Muscle of arm (tissue), 12 donors: Measurements from ENCODE around the gene TRIM24. TPM values are rescaled to one million over a fixed set of nuclear protein-coding genes. Genes with fewer than 3 reads are reported as not detected.

Experiments
- DNase-seq: peaks from one replicate; pipeline ENCODE4 v3.0.0-alpha.2; 2013
- polyA plus RNA-seq, 12 donors: library from polyadenylated mRNA; unstranded; fragments of 120-200 nt; gene quantifications; one replicate each; pipeline ENCODE4 v1.2.1, GENCODE V29; 2013; ENCODE audit not compliant: insufficient read length in 12 of 12

The TRIM24 gene
- polyA plus RNA-seq, 12 donors: 22.0 to 42.8 (median 25.8) TPM; not detected in 1

DNA sequence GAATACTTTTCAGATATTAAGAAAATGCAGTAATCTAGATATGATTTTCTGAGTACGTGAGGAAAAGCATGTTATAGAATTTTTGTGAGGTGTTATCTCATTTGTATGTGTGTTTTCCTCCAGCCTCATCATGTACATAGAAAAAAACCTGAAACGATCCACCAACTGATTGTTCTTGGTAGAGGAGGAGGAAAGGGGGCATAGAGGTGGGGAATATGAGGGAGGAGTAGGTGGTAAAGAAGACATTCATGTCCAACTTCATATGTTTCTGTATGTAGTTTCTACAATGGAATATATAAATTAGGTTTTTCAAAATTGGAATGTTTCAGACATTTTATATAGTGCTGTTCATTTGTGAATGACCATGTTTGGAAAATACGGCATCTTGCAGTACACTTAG is 109.4 kb downstream of the TRIM24 start:
- no peak for DNase-seq

DNA sequence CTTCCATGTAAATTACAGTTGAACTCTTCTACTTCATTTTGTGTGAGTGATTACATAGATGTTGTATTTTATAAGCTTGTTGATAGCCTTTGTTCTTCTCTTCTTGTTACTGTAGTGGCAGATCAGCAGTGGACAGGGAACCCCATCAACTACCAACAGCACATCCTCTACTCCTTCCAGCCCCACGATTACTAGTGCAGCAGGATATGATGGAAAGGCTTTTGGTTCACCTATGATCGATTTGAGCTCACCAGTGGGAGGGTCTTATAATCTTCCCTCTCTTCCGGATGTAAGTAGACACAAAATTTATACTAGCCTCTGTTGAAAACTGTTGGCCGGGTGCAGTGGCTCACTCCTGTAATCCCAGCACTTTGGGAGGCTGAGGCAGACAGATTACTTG is 110.7 kb downstream of the TRIM24 start:
- no peak for DNase-seq

DNA sequence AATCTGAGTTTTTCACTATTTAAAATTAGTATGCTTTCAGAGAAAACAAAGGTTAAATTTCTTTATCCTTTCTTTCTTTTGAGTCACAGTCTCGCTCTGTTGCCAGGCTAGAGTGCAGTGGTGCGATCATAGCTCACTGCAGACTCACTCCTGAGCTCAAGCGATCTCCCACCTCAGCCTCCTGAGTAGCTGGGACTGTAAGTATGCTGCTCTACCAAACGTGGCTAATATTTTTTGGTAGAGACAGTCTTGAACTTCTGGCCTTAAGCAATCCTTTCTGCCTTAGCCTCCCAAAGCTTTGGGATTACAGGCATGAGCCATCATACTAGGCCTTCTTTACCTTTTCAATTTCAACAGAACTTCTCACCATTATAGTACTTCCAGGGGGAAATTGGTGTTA is 113.7 kb downstream of the TRIM24 start:
- no peak for DNase-seq

DNA sequence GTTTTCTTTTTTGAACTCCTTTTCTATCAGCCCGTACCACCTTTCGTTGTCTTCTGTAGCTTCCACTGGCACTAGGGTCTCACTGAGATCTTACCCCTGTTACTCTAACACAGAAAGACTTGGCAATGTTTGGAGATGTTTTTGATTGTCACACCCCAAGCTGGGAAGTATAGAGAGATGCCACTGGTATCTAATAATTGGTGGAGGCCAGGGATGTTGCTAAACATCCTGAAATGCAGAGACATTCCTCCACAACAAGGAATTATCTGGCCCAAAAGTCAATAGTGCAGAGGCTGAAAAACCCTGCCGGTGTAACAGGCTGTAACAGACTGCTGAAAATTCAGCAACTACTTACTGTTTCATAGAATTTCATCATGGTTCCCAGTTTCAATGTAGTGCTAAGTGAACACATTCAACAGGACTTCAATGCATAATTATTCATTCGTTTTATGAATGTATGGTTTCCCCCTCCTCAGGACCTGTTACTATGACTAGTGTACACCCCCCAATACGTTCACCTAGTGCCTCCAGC is 115.9 kb downstream of the TRIM24 start:
- DNase-seq: no peak

DNA sequence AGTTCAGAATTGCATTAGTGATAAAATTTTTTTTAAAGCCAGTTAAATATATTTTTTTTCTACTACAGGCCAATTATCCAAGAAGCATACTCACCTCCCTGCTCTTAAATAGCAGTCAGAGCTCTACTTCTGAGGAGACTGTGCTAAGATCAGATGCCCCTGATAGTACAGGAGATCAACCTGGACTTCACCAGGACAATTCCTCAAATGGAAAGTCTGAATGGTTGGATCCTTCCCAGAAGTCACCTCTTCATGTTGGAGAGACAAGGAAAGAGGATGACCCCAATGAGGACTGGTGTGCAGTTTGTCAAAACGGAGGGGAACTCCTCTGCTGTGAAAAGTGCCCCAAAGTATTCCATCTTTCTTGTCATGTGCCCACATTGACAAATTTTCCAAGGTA is 119.1 kb downstream of the TRIM24 start:
- DNase-seq: no peak

DNA sequence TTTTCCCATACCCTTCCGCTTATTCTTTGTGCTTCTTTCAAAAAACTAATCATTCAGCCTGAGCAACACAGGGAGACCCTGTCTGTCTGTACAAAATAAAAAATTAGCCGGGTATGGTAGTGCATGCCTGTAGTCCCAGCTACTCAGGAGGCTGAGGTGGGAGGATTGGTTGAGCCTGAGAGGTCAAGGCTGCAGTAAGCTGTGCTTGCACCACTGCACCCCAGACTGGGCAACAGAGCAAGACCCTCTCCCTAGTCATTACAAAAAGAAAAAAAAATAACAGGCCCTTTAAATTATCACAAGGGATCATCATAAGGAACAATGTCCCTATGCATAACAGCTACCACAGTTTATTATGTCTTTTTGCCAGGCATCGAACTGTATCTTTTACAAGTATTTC is 119.6 kb downstream of the TRIM24 start:
- no peak for DNase-seq

DNA sequence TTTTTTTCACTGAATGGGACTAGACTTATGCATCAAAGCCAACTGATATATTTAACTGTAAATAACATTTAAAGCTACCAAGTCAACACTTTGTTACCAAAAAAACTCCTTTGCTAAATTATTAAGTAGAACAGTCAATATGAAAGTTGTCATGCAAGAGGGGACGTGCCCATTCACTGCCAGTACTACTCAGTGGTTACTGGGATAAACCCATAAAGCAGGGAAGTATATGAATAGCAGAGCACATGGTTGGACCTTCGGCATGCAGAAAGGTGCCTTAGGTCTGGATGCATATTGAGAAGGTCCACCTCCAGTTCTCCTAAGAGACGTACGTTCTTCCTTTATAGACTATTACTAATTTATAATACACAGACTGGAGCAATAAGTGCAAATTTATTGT is 121.0 kb downstream of the TRIM24 start:
- no peak for DNase-seq

DNA sequence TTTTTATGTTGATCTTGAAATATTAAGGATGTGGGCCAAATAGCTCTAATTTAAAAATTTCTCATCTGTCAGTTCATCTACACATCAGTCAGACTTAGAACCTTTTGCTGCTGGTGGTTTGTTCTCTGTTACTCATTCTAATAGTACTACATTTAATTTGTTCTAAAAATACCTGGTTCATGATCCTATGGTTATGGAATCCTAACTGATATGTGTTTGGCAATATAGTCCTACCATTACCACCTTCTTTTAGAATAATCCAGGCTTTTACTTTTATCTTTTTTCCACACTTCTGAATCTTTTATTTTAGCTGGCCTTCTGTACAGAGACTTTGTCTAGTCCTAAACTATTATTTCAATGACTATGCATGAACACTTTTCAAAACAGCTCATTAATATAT is 124.2 kb downstream of the TRIM24 start:
- DNase-seq: no peak

DNA sequence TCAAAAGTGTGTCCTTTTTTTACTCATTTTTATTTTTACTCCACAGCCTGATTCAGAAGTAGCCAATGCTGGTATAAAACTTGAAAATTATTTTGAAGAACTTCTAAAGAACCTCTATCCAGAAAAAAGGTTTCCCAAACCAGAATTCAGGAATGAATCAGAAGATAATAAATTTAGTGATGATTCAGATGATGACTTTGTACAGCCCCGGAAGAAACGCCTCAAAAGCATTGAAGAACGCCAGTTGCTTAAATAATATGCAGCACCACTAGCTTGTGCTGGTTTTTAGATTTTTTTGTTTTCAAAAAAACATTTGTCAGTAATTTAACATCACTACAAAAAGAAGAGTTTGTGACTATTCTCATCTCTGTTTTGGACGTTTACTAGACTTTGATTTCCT is 124.6 kb downstream of the TRIM24 start:
- no peak for DNase-seq

DNA sequence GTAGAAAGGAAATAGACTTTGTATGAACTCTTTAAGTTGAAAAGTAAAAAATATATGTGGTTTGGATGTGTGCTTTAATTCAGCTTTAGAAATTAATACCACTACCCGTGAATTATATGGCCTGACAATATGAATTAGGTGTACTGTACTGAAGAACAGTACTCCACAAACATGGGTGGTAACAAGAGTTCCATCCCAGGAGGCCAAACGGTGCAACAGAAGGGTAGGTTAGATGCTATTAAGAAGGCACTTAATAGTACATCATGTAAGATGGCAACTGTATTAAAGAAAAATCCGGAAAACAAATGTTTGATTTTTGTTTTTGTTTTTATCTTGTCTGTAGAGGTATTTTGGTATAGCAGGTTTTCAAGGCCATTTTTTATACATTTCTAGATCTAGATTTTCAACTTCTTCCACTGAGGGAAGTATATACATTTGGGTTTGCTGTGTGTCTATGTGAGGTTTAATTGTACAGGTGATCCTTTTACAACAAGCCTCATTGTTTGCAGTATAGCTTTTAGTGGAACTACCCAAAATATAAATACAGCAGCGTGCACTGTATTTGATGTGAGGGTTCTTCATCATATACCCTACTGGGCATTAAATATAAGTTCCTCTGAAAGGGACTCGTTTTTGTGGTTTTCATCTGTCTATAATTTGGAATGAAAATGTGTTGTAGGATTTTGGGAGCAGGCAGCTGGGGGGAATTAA is 125.4 kb downstream of the TRIM24 start:
- DNase-seq: no peak

DNA sequence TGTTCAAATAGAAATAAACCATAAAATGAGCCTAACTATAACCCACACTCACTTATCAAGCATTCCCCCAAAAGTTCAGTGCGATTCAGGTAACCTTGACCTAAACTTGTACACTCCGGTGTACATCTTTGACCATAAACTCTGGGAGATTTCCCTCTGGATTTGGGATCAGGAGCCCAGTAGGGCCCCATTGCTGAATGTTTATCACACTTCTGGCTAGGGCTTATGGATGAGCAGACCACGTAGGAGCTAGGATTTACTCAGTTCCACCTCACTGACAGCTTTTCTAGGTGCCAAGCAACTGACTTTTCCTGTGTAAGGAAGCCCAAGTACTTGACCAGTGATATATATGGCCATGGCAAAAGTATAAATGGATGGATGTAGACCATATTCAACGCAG is 127.4 kb downstream of the TRIM24 start:
- no peak for DNase-seq

DNA sequence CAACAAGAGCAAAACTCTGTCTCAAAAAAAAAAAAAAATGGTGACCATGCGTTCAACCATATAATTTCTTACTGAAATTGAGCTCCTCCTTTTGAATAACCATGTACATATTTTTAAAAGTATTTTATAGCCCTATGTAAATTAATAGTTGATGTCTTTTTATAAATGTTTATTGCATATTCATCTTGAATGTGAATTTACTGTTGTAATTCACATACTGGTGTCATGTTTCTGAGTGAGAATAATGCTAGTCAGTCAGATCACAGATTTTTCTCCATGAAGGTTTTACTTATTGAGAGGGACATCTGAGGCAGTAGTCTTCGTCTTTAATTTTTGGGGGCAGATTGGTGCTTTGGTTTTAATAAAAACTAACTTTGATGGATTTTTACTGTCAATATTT is 128.9 kb downstream of the TRIM24 start:
- DNase-seq: no peak

DNA sequence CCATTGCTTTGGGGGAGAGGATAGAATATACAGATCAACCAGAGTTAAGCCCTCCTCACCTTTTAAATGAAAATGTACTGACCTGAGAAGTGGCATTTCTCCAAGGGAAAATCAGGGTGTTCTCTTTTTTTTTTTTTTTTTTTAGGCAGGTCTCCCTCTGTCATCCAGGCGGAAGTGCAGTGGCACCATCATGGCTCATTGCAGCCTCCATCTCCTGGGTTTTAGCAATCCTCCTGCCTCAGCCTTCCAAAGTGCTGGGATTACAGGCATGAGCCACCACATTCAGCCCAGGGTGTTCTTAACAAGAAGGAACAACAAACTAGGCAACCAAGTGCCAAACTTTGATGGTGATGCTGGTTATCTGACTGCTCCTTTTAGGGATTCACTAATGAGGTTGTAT is 130.1 kb downstream of the TRIM24 start:
- no peak for DNase-seq

DNA sequence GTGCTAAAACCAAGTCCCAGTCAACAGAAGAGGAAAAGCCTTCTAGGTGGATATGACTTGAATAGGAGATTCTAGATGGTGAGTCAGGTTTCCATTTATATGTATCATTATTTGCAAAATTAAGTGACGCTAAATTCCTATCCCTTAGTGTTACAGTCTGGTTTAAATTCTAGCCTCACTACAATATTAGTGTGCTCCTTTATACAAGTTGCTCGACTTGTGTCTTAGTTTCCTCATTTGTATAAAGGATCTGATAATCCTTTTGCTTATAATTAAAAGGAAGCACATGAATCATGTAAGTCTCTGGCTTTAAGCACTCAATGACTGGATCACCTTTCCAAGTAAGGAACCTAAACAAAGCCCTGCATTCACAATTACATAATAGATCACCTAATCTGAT is 135.4 kb downstream of the TRIM24 start:
- DNase-seq: no peak

DNA sequence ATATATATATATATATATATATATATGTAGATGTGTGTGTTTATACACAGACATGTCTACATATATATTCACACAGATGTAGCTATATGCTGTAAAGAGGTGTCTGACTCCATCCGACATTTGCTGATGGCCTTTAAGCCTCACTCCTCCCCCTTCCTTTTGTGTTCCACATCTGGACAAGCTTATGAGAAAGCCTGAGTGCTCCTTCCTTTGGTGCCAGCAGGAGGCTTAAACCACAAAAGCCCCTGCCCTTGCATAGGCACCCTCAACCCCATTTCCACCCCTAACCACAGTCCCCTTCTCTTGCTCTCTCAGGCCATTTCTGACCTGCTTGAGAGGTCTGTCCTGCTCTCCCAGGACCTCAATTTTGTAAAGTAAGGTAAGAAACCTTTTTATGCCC is 142.4 kb downstream of the TRIM24 start:
- no peak for DNase-seq

DNA sequence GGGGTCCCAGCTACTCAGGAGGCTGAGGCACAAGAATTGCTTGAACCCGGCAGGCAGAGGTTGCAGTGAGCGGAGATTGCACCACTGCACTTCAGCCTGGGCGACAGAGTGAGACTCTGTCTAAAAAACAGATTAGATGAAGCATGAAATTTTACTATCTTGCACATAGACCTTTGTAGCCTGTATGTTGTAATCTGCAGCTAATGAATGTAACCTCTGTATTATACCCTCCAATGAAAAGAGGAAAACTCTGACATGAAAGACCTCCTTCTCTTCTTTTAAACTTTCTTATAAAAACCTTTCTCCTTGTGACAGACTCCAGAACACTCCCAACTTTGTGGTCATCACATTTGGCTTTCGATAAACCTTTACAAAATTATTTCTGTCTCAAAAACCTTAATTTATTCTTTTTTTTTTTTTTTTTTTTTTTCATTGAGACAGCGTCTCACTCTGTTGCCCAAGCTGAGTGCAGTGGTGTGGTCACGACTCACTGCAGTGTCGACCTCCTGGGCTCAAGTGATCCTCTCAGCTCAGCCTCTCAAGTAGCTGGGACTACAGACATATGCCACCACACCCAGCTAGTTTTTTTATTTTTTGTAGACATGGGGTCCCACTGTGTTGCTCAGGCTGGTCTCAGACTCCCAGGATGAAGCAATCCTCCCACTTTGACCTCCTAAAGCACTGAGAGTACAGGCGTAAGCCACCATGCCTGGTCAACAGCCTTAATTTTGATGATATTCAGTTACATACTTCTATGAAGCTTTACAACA is 143.7 kb downstream of the TRIM24 start:
- DNase-seq: no peak

DNA sequence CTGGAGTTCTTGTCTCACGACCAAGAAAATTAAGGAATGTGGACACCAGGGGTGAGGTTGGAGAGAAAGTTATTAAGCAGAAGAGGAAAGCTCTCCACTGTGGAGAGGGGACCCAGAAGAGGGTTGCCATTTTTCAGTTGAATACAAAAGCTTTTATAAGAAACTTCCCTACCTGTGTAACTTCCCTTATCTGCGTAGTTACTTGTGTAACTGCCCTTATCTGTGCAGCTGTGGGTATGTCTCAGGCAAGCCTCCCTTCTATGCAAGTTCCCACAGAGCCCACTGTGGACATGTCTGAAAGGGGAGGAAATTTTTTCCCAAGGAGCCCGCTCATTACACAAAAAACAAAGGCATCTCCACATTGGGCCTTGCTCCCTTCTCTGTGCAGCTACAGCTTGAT is 146.2 kb downstream of the TRIM24 start:
- no peak for DNase-seq

DNA sequence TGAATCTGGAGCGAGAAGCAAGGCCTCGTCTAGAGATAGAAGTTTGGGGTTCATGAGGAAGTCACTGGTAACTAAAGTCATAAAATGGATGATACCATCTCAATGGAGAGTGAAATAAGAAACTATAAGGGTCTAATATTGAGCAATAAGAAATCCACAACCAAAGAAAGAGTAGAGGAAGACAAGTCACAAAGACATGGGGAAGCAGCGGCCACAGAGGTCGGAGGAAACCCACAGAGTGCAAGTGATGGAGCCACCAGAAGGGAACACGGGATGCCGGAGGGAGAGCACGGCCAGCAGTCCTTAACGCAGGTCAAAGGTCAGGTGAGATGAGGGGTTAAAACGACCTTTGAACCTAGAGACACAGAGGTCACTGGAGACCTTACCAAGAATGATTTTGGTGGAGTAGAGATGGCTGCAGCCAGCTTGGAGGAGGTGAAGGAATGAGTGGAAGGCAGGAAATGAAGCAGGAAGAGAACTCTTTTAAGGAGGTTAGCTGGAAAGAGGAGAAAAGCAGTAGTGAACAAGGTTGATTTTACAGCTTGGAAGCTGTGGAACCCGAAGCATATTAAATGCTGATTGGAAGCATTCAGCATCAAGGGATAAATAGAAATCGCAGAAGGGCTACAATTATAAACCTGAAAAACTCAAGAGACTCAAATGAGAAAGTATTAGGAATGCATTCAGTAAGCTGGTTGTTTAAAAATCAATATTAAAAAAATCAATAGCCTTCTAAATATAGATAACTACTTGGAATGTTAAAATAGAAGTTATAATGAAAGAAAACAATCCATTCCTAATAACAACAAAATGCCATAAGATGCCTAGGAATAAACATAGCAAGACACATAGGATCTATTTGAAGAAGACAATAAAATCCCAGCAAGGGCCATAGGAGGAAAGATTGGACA is 147.4 kb downstream of the TRIM24 start:
- no peak for DNase-seq

DNA sequence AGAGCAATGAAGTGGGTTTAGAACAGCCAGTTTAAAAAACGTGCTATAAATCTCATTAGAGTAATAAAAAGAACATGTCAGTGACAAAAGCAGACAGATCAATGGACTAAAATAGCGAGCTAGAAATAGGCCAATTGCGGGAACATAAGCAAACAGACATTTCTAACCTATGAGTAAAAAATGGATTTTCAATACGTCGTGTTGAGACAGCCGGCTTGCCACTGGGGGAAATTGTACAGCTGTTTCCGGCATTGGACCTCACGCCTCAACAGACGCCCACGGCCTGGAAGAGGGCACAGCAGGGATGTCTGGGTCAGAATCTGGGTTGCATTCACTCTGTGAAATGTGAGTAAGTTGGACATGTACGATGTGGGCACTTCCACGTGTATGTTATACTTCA is 148.2 kb downstream of the TRIM24 start:
- DNase-seq: peak; percentile 4

DNA sequence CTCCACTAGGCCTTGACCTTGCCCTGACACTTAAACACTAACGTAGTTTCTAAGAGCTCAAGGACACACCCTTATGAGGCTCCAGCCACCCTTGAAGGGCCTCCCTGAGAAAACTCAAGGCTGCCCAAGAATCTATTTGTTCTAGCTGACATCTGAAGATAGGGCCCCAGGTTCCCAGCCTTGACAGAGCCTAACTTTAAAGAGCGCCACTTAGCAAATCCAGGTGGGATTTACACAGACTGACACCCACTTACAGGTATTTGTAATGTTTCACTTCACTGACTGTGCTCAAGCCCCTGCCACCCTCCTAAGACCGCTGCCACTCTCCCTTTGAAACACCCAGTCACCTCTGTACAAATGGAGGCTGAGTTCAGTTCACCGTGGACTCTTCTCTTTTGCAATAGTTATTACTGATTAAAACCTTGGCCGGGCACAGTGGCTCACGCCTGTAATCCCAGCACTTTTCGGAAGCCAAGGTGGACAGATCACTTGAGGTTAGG is 150.7 kb downstream of the TRIM24 start:
- DNase-seq: no peak

DNA sequence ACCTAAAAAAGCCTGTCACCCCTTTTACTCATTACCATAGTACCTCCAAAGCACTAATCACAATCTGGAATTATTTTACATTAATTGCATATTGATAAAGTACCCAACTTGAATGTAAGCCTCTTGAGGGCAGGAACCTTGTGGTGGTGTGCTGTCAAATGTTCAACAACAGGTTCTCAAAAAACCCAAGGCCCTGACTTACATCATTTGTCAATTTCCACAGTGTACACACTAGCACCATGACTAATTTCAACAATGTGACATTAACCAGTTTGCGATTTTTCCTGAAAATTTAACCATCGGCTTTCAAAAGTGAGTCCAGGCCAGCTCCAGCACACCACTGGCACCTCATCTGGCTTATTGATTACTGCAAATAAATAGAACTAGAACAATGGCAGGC is 153.6 kb downstream of the TRIM24 start:
- no peak for DNase-seq

DNA sequence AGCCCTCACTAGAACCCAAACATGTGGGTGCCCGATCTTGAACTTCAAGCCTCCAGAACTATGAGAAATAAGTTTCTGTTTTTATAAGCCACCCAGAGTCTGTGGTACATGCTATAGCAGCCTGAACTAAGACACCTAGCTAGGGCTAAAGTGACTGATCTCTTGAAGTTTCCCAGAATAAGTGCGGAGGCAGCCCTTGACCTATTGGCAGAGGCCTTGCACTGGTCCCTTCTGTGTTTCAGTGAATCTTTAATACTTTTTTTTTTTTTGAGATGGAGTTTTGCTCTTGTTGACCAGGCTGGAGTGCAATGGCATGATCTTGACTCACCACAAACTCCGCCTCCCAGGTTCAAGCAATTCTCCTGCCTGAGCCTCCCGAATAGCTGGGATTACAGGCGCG is 156.0 kb downstream of the TRIM24 start:
- no peak for DNase-seq
